GM23338 (cell line): Measurements from ENCODE around the gene FGF22. TPM values are rescaled to one million over a fixed set of nuclear protein-coding genes. Genes with fewer than 3 reads are reported as not detected.
A peak's percentile ranks its signal among the peaks of the same experiment; 100 is the strongest.

Experiments
- ATAC-seq: fragments of 200-7000 bp; cut with Tn5 transposase; 3 replicates; pipeline ENCODE4 v1.9.1; 2020
- DNase-seq: peaks from one replicate; pipeline ENCODE4 v3.0.0-alpha.2; 2015; ENCODE audit warnings: low spot score
- H2AFZ ChIP-seq: fragments of 200-600 bp; sonication (generic); 2 replicates; pipeline ENCODE4 v1.8.0; 2016; ENCODE audit warnings: antibody characterized with exemption, mild to moderate bottlenecking, moderate library complexity
- H3F3A ChIP-seq: fragments of 200-600 bp; sonication (generic); replicated peaks from 2 replicates; pipeline ENCODE4 v1.8.0; 2017; ENCODE audit warnings: antibody characterized with exemption, mixed run types, low read depth
- H3K27ac ChIP-seq: fragments of 200-600 bp; sonication (generic); 2 replicates; pipeline ENCODE4 v1.6.1; 2016; ENCODE audit warnings: low read depth
- H3K27me3 ChIP-seq: fragments of 200-600 bp; sonication (generic); 2 replicates; pipeline ENCODE4 v1.8.0; 2016; ENCODE audit warnings: mild to moderate bottlenecking, mixed run types, moderate library complexity; ENCODE audit not compliant: insufficient read depth
- H3K36me3 ChIP-seq: fragments of 200-600 bp; sonication (generic); 2 replicates; pipeline ENCODE4 v1.8.0; 2016; ENCODE audit warnings: mild to moderate bottlenecking; ENCODE audit not compliant: insufficient read depth
- H3K4me1 ChIP-seq: fragments of 200-600 bp; sonication (generic); 2 replicates; pipeline ENCODE4 v1.8.0; 2016; ENCODE audit warnings: mild to moderate bottlenecking, moderate library complexity; ENCODE audit not compliant: insufficient read depth
- H3K4me2 ChIP-seq: fragments of 200-600 bp; sonication (generic); 2 replicates; pipeline ENCODE4 v1.7.1; 2017; ENCODE audit warnings: mixed run types
- H3K4me3 ChIP-seq: fragments of 200-600 bp; sonication (generic); 2 replicates; pipeline ENCODE4 v1.6.1; 2016; ENCODE audit warnings: mixed run types
- H3K79me2 ChIP-seq: fragments of 200-600 bp; sonication (generic); replicated peaks from 2 replicates; pipeline ENCODE4 v1.8.0; 2017; ENCODE audit warnings: mild to moderate bottlenecking; ENCODE audit not compliant: insufficient read depth
- H3K9me2 ChIP-seq: fragments of 200-600 bp; sonication (generic); 2 replicates; pipeline ENCODE4 v1.8.0; 2017; ENCODE audit not compliant: insufficient read depth
- H4K20me1 ChIP-seq: fragments of 200-600 bp; sonication (generic); replicated peaks from 2 replicates; pipeline ENCODE4 v1.8.0; 2017; ENCODE audit warnings: mild to moderate bottlenecking; ENCODE audit not compliant: insufficient read depth
- H3K27ac Mint-ChIP-seq: 2 replicates; pipeline ENCODE4 v1.8.0; 2020; ENCODE audit warnings: inconsistent platforms, mild to moderate bottlenecking, moderate library complexity, mixed read lengths
- H3K27me3 Mint-ChIP-seq: 3 replicates; pipeline ENCODE4 v1.8.0; 2022; ENCODE audit warnings: low read depth, mild to moderate bottlenecking, moderate library complexity, mixed read lengths, inconsistent platforms; ENCODE audit not compliant: insufficient read depth, poor library complexity
- H3K36me3 Mint-ChIP-seq: 3 replicates; pipeline ENCODE4 v1.8.0; 2021; ENCODE audit warnings: low read depth, mild to moderate bottlenecking, inconsistent platforms, moderate library complexity, mixed read lengths
- H3K4me1 Mint-ChIP-seq: 3 replicates; pipeline ENCODE4 v1.8.0; 2020; ENCODE audit warnings: mild to moderate bottlenecking, inconsistent platforms, mixed read lengths
- H3K4me3 Mint-ChIP-seq: 3 replicates; pipeline ENCODE4 v1.8.0; 2021; ENCODE audit warnings: moderate library complexity, mild to moderate bottlenecking, inconsistent platforms, mixed read lengths
- H3K9me3 Mint-ChIP-seq: 3 replicates; pipeline ENCODE4 v1.8.0; 2020; ENCODE audit warnings: moderate library complexity, mild to moderate bottlenecking, inconsistent platforms, mixed read lengths
- EZH2 ChIP-seq: fragments of 200-600 bp; sonication (generic); IDR thresholded peaks from one replicate; pipeline ENCODE4 v1.8.0; 2017; ENCODE audit warnings: antibody characterized with exemption, mild to moderate bottlenecking, low read depth; ENCODE audit not compliant: unreplicated experiment
- NANOG ChIP-seq: IDR thresholded peaks from 2 replicates; pipeline ENCODE4 v1.6.1; 2016; ENCODE audit warnings: antibody characterized with exemption, borderline replicate concordance
- ZNF331 ChIP-seq: fragments of 250-450 bp; sonication (Bioruptor Pico); IDR thresholded peaks from 2 replicates; pipeline ENCODE4 v1.5.0; 2020; ENCODE audit warnings: low read depth, mild to moderate bottlenecking, moderate library complexity
- polyA plus RNA-seq: library from polyadenylated mRNA; unstranded; fragments of >200 nt; fragmentation: Nextera tagmentation; extraction: Ambion mirVana; gene quantifications from 2 replicates; pipeline ENCODE4 v1.2.1, GENCODE V29; 2016
- total RNA-seq: library from RNA; depleted of rRNA; stranded (reverse); fragments of >200 nt; shearing (Covaris generic); gene quantifications from 2 replicates; pipeline ENCODE4 v1.2.3, GENCODE V29; 2014
- TF ChIP-seq, protein P1 (sequence below): IDR thresholded peaks from 2 replicates; pipeline ENCODE4 v1.6.1; 2016; ENCODE audit warnings: antibody characterized with exemption
- TF ChIP-seq, protein P2 (sequence below): IDR thresholded peaks from one replicate; pipeline ENCODE4 v1.6.1; 2018; ENCODE audit warnings: antibody characterized with exemption; ENCODE audit not compliant: unreplicated experiment
- TF ChIP-seq, protein P3 (sequence below): fragments of 250-450 bp; sonication (Bioruptor Pico); IDR thresholded peaks from 2 replicates; pipeline ENCODE4 v1.5.0; 2020; ENCODE audit warnings: mild to moderate bottlenecking, moderate library complexity

Gene FGF22
- total and polyA plus RNA-seq, 2 experiments from 2014 or later = 1.0 to 2.8 TPM

DNA sequence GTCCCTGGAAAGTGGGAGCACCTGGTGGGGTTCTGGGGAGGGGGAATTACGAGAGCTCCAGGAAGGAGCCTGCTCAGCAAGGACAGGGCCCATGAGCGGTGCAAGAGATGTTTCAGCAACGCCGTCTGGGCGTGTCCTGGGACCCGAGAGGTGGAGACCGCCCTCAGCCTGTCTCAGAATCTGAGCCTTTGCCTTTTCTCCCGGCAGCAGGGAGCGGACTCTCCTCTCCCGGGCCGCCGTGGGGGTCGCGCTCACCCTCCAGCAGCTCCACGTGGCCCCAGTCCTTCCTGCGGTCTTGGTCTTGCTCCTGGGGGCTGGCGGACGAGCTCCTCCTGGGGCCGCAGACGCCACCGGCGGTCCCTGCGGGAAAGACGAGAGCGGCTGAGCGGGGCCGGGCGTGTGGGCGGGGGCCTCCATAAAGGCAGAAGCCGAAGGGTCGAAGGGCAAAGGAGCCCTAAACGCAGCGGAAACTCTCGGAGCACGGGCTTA lies 7.1 kb upstream of the FGF22 start:
- H3K27me3 Mint-ChIP-seq = peaks cover 22% of the 10 kb centered on the region
- Histone ChIP-seq H4K20me1 (no peaks in the 10 kb centered on the region; the same call in 1 of the 2 replicates), H2AFZ (peak overlapping the region; percentile 96), H3K4me3 (peak overlapping the region; percentile 98), H3K27ac (peak overlapping the region; percentile 32; the same call in 1 of the 2 replicates), H3K9me2 (no peaks in the 10 kb centered on the region), H3K79me2 (peaks cover 32% of the 10 kb centered on the region), H3K36me3 (peaks cover 5% of the 10 kb centered on the region; the same call in 1 of the 2 replicates), H3K27me3 (no peaks in the 10 kb centered on the region; the same call in 1 of the 2 replicates), H3K4me1 (peaks cover 3% of the 10 kb centered on the region; the same call in 1 of the 2 replicates), H3F3A (0 out of 2 replicates have a peak, but pooled peaks cover 5% of the 10 kb centered on the region), H3K4me2 (peak overlapping the region; percentile 98)
- H3K27ac Mint-ChIP-seq = peak overlapping the region; percentile 94
- no peak for TF ChIP-seq ZNF331 (CRISPR knock-in tag)
- TF ChIP-seq, protein P1, sequence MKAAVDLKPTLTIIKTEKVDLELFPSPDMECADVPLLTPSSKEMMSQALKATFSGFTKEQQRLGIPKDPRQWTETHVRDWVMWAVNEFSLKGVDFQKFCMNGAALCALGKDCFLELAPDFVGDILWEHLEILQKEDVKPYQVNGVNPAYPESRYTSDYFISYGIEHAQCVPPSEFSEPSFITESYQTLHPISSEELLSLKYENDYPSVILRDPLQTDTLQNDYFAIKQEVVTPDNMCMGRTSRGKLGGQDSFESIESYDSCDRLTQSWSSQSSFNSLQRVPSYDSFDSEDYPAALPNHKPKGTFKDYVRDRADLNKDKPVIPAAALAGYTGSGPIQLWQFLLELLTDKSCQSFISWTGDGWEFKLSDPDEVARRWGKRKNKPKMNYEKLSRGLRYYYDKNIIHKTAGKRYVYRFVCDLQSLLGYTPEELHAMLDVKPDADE = 0 out of 2 replicates have a peak, but pooled peaks have one; percentile 26
- ATAC-seq (peak; percentile 67), DNase-seq (peak; percentile 72)
- peaks cover 8% of the 10 kb centered on the region; the same call in 1 of the 3 replicates for H3K4me1 Mint-ChIP-seq
- peak overlapping the region; percentile 99 for H3K4me3 Mint-ChIP-seq
- no peaks in the 10 kb centered on the region for H3K9me3 Mint-ChIP-seq
- peaks cover 39% of the 10 kb centered on the region for H3K36me3 Mint-ChIP-seq

DNA sequence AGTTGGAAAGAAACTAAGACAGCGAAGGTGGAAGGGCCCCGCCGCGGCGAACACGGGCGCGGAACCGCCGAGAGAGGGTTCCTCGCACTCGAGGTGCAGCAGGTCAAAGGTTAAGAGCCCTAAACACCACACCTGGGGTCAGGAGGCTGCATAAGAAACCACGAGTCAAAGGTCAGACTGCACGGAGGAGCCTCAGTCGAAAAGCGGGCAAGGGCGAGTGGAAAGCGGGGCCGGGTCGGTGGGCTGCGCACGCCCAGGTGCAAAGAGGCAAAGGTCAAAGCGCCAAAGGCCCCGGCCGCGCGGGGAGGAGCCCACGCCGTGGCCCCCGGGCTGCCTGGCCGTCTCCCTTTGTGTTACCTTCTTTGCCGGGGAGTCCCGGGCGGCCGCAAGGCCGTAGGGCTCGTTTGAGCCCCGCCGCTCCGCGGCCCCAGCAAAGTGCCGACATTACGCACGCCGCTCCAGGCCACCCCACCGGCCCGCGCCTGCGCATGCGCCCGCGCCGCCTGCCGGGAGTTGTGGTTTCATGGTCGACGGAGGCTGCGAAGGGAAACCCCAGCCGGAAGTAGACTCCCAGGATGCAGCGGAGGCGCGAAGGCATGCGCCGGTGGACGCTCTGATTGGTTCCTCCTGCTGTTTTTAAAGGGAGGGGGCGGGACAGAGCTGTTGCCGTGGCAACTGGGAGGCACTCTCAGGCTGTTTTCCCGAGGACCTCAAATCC lies 6.5 kb upstream of the FGF22 start, which contains the start of gene POLRMT:
TSS of gene POLRMT (minus strand) at position 470 of the 718 bp plus-strand sequence. CDS start at position 445, 25 bp downstream.
- H3K27me3 ChIP-seq = peaks cover under 1% of the 10 kb centered on the region; the same call in 1 of the 2 replicates
- TF ChIP-seq, protein P1 = peak; percentile 88
- TF ChIP-seq EZH2 (no peak), NANOG (no peak)
- TF ChIP-seq, protein P2, sequence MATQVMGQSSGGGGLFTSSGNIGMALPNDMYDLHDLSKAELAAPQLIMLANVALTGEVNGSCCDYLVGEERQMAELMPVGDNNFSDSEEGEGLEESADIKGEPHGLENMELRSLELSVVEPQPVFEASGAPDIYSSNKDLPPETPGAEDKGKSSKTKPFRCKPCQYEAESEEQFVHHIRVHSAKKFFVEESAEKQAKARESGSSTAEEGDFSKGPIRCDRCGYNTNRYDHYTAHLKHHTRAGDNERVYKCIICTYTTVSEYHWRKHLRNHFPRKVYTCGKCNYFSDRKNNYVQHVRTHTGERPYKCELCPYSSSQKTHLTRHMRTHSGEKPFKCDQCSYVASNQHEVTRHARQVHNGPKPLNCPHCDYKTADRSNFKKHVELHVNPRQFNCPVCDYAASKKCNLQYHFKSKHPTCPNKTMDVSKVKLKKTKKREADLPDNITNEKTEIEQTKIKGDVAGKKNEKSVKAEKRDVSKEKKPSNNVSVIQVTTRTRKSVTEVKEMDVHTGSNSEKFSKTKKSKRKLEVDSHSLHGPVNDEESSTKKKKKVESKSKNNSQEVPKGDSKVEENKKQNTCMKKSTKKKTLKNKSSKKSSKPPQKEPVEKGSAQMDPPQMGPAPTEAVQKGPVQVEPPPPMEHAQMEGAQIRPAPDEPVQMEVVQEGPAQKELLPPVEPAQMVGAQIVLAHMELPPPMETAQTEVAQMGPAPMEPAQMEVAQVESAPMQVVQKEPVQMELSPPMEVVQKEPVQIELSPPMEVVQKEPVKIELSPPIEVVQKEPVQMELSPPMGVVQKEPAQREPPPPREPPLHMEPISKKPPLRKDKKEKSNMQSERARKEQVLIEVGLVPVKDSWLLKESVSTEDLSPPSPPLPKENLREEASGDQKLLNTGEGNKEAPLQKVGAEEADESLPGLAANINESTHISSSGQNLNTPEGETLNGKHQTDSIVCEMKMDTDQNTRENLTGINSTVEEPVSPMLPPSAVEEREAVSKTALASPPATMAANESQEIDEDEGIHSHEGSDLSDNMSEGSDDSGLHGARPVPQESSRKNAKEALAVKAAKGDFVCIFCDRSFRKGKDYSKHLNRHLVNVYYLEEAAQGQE = no peak
- TF ChIP-seq, protein P3, sequence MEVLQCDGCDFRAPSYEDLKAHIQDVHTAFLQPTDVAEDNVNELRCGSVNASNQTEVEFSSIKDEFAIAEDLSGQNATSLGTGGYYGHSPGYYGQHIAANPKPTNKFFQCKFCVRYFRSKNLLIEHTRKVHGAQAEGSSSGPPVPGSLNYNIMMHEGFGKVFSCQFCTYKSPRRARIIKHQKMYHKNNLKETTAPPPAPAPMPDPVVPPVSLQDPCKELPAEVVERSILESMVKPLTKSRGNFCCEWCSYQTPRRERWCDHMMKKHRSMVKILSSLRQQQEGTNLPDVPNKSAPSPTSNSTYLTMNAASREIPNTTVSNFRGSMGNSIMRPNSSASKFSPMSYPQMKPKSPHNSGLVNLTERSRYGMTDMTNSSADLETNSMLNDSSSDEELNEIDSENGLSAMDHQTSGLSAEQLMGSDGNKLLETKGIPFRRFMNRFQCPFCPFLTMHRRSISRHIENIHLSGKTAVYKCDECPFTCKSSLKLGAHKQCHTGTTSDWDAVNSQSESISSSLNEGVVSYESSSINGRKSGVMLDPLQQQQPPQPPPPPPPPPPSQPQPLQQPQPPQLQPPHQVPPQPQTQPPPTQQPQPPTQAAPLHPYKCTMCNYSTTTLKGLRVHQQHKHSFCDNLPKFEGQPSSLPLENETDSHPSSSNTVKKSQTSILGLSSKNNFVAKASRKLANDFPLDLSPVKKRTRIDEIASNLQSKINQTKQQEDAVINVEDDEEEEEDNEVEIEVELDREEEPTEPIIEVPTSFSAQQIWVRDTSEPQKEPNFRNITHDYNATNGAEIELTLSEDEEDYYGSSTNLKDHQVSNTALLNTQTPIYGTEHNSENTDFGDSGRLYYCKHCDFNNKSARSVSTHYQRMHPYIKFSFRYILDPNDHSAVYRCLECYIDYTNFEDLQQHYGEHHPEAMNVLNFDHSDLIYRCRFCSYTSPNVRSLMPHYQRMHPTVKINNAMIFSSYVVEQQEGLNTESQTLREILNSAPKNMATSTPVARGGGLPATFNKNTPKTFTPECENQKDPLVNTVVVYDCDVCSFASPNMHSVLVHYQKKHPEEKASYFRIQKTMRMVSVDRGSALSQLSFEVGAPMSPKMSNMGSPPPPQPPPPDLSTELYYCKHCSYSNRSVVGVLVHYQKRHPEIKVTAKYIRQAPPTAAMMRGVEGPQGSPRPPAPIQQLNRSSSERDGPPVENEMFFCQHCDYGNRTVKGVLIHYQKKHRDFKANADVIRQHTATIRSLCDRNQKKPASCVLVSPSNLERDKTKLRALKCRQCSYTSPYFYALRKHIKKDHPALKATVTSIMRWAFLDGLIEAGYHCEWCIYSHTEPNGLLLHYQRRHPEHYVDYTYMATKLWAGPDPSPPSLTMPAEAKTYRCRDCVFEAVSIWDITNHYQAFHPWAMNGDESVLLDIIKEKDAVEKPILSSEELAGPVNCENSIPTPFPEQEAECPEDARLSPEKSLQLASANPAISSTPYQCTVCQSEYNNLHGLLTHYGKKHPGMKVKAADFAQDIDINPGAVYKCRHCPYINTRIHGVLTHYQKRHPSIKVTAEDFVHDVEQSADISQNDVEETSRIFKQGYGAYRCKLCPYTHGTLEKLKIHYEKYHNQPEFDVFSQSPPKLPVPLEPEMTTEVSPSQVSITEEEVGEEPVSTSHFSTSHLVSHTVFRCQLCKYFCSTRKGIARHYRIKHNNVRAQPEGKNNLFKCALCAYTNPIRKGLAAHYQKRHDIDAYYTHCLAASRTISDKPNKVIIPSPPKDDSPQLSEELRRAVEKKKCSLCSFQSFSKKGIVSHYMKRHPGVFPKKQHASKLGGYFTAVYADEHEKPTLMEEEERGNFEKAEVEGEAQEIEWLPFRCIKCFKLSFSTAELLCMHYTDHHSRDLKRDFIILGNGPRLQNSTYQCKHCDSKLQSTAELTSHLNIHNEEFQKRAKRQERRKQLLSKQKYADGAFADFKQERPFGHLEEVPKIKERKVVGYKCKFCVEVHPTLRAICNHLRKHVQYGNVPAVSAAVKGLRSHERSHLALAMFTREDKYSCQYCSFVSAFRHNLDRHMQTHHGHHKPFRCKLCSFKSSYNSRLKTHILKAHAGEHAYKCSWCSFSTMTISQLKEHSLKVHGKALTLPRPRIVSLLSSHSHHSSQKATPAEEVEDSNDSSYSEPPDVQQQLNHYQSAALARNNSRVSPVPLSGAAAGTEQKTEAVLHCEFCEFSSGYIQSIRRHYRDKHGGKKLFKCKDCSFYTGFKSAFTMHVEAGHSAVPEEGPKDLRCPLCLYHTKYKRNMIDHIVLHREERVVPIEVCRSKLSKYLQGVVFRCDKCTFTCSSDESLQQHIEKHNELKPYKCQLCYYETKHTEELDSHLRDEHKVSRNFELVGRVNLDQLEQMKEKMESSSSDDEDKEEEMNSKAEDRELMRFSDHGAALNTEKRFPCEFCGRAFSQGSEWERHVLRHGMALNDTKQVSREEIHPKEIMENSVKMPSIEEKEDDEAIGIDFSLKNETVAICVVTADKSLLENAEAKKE (CRISPR knock-in tag) = no peak

More for the DNA sequence above, 6.5 kb upstream of the FGF22 start, which contains the start of gene POLRMT:
- no peaks in the 10 kb centered on the region; the same call in 1 of the 2 replicates for H4K20me1 ChIP-seq
- H3K4me3 Mint-ChIP-seq = peak within 1 kb of the TSS; percentile 99
- DNase-seq (peak; percentile 99), ATAC-seq (peak; percentile 82)
- H3K4me1 Mint-ChIP-seq = peaks cover 8% of the 10 kb centered on the region; the same call in 1 of the 3 replicates
- H2AFZ ChIP-seq = peak within 1 kb of the TSS; percentile 96
- no peaks in the 10 kb centered on the region for H3K9me3 Mint-ChIP-seq
- H3K79me2 ChIP-seq = peaks cover 27% of the 10 kb centered on the region
- H3K27ac ChIP-seq = peak within 1 kb of the TSS; percentile 86; the same call in 1 of the 2 replicates
- H3K27ac Mint-ChIP-seq = peak within 1 kb of the TSS; percentile 94
- peaks cover 34% of the 10 kb centered on the region for H3K36me3 Mint-ChIP-seq
- no peaks in the 10 kb centered on the region for H3K9me2 ChIP-seq
- H3K4me3 ChIP-seq = peak within 1 kb of the TSS; percentile 98
- peaks cover 25% of the 10 kb centered on the region for H3K27me3 Mint-ChIP-seq
- peaks cover 3% of the 10 kb centered on the region; the same call in 1 of the 2 replicates for H3K4me1 ChIP-seq
- H3F3A ChIP-seq = 0 out of 2 replicates have a peak, but pooled peaks cover 5% of the 10 kb centered on the region
- peak within 1 kb of the TSS; percentile 99 for H3K4me2 ChIP-seq
- no peaks in the 10 kb centered on the region for H3K36me3 ChIP-seq
